SHP77 treated with DMSO at 0.1 percent for 48 hours (cell line): ENCODE data around the gene IMMP2L.

Experiments used
- DNase-seq: peaks from one replicate; lab custom pipeline; 2025; lab: John Stamatoyannopoulos, UW

IMMP2L gene

DNA sequence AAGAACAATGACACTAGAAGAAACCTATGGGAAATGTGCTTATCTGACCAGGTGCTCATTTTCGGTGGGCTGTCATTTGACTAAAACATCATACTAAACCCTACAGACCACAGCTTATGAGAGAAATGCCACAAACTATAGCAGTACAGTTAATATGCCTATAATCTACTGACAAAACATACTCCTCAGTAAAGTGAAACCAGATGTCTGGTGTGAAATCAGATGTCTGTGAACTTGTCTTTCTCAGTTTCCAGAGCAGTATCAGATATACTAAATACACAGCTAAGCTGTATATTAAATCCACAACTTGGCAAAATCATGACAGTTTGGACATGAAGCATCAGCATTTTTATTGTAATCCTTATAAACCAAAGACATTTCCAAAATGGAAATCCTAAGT, 3.3 kb downstream of the IMMP2L start:
- no peak for DNase-seq

DNA sequence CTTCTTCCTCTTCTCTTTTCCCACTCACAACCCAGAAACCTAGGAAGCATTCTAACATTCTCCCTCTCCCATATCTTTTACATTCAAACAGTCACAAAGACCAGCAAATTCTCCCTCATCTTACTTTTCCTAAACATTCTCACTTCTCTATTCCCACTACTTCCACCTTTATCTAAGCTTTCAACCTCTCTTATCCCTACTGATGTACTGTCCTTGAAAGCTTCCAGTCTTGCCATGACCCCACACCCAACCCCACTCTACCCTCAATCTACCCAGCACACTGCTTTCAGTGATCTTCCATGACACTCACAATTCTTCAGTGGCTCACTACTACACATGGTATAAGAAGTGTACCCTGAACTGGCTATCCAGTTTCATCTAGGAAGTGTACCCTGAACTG, 5.3 kb downstream of the IMMP2L start:
- no peak for DNase-seq

GRCh38 chr7:111554086-111554485, 8.2 kb downstream of the IMMP2L start:
- no peak for DNase-seq

DNA sequence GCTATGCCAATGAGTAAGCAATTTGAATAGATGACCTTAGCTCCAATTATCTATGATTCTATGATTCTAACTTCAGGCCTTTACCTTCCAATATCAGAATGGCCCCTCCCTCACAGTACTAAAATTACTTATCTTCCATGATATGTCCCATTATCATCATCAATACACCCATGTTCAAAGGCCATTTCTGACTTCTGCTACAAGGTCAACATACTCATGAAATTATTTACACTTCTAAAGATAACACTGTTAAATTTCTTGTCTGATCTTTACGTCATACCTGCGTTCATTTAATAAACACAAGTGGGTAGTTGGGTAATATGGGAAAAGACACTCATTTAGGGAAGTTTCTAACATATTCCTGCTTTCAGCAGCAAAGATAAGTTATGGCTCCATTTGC, 21.2 kb downstream of the IMMP2L start:
- no peak for DNase-seq

- no peak for DNase-seq
These were observed 22.0 kb downstream of the IMMP2L start for GRCh38 chr7:111540199-111540815.

- DNase-seq, result no peak
These were observed 25.2 kb downstream of the IMMP2L start for GRCh38 chr7:111537134-111537533.

DNA sequence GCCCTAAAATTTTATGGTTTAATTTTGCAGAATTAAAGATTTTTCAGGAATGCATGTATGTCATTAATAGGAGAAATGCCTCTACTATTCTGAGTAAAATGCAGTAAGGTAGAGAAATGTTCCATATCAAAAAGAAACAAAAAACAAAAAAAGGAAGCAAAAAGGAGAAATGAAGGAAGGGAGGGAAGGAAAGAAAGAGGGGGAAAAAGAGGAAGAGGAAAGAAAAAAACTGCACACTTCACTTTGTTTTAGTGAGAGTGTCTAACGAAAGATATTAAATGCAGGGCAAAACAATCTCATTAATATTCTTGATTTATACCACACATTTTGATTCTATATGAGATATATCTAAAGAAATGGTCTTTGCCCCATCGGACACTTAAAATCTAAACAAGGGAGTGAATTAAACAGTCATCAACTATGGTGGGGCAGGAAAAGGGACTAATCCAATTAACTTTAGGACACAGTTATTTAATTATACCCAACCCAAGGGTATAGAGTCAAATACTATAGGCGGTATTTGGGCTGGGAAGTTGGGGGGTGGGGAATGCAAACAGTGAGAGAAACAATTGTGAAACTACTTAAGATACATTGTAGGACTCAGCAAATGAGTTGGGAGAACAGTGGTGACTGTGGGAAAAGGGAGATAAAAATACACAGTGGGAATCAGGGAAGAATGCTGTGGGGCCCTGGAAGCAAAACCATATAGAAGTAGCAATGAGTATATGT, 27.0 kb downstream of the IMMP2L start:
- DNase-seq, result no peak

DNA sequence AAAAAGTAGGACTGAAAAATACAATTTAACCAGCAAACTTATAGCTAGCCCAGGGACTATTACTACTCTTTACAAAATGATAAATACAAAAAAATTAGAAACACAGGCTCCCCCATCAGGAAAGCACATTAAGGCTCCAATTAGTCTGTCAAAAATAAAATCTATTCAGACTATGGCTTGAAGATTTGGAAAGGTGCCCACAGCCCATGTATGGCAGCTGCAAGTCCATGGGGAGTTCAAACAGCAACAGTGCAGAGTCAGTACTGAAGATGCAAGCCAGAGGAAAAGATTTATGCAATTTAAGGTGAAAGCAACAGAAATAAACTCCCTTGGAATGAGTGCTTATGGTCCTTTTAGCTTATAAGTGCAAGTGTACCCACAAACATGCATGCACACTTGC, 29.7 kb downstream of the IMMP2L start:
- no peak for DNase-seq

- DNase-seq, result no peak
These were observed 30.3 kb downstream of the IMMP2L start for GRCh38 chr7:111531993-111532392.

GRCh38 chr7:111530356-111530668, 32.0 kb downstream of the IMMP2L start:
- no peak for DNase-seq

GRCh38 chr7:111529507-111530355, 32.6 kb downstream of the IMMP2L start:
- DNase-seq, result no peak

- no peak for DNase-seq
These were observed 34.0 kb downstream of the IMMP2L start for GRCh38 chr7:111528331-111528730.

GRCh38 chr7:111527545-111527944, 34.7 kb downstream of the IMMP2L start:
- DNase-seq, result no peak

GRCh38 chr7:111525100-111525499, 37.2 kb downstream of the IMMP2L start:
- no peak for DNase-seq

GRCh38 chr7:111521660-111522059, 40.6 kb downstream of the IMMP2L start:
- no peak for DNase-seq

GRCh38 chr7:111518264-111518663, 44.0 kb downstream of the IMMP2L start:
- DNase-seq, result no peak

- no peak for DNase-seq
These were observed 44.7 kb downstream of the IMMP2L start for GRCh38 chr7:111517549-111517951.

DNA sequence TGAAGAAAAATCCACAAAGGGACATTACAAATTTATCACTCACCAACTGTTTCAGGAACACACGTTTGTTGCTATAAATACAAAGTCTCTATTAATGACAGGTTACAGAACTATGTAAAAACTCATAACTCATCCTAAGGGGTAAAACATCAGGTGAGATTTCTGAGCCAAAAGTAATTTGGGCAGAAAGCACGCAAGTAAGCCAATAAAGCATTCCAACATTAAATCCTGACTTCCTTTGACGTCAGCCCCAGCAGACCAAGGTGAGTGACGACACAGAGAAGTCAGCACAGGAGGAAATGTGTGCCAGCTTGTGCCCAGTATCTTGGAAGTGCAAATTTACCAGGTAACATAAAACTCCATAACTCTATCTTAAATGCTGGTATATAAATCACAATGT, 45.7 kb downstream of the IMMP2L start:
- no peak for DNase-seq

DNA sequence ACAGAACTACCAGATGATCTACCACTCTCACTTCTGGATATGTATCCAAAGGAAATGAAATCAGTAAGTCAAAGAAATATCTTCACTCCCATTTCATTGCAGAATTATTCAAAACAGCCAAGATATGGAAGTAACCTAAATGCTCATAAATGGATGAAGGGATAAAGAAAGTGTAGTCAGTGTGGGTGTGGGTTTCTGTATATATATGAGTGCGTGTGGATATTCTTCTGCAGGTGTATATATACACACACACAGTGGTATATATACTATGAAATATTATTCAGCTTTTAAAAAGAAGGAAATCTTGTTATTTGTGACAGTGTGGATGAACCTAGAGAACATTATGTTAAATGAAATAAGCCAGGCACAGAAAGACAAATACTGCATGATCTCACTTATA, 48.7 kb downstream of the IMMP2L start:
- DNase-seq, result no peak

DNA sequence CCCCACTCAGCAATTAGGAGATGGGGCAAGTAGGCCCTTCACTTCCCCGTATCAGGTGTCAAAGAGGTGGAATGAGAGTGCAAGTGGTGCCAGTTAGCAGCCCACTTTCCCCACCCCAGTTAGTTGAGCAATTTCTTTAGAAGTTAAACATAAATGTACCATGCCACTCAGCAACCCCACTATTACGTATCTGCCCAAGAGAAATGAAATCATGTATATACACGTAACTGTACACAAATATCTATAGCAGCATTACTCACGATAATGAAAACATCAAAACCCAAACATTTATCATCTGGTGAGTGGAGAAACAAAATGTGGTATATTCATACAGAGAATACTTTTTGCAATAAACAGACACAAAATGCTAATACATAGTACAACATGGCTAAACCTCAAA, 50.4 kb downstream of the IMMP2L start:
- DNase-seq, result no peak

- DNase-seq, result no peak
These were observed 51.5 kb downstream of the IMMP2L start for GRCh38 chr7:111510584-111511378.

- DNase-seq, result no peak
These were observed 52.2 kb downstream of the IMMP2L start for GRCh38 chr7:111510062-111510461.
